Epidermal melanocyte (primary cell): ENCODE results near the gene CUTC.
A peak's percentile ranks its signal among the peaks of the same experiment; 100 is the strongest.

ENCODE experiments used
- DNase-seq: peaks from one replicate; pipeline ENCODE4 v3.0.0; 2011; ENCODE audit warnings: low spot score; ENCODE audit not compliant: insufficient read length

Gene CUTC

DNA sequence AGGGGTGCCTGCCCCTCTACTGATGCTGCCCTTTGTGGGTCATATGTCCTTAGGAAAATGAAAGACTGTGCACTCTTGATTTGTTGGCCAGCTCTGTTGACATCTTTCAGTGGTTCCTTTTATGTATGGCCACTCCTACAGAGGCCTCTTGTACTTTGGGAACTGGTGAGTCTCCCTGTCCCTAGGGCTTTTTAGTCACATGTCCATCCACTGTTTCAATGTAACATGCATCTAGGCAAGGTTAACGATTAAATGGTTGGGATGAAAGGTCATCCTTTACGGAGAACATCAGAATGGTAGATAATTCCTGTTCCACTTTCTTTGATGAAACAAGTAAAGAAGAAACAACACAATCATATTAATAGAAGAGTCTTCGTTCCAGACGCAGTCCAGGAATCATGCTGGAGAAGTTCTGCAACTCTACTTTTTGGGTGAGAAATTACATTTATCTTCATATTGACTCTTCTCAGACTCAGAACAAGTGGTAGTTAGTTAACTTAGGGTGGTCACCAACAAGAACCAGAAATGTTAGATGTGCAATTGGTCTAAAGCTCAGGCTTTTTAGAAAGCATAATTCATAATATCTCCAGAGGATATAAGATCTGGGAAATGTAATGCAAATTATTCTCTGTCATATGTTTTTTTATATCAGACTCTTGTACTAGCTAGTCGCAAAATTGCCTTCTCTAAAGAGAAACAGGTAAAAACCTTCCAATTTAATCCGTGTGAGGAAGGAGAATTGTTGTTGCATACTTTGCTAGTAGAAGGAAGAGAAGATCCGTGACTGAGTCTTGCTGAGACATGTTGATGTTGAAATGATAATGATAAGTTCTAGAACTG is 50.6 kb downstream of the CUTC start, which contains the start of gene ABCC2:
Gene ABCC2, plus strand, starts transcription at position 194 of the 840 bp plus-strand sequence. Its CDS starts 205 bp downstream, at position 399.
- peak; percentile 24 for DNase-seq

DNA sequence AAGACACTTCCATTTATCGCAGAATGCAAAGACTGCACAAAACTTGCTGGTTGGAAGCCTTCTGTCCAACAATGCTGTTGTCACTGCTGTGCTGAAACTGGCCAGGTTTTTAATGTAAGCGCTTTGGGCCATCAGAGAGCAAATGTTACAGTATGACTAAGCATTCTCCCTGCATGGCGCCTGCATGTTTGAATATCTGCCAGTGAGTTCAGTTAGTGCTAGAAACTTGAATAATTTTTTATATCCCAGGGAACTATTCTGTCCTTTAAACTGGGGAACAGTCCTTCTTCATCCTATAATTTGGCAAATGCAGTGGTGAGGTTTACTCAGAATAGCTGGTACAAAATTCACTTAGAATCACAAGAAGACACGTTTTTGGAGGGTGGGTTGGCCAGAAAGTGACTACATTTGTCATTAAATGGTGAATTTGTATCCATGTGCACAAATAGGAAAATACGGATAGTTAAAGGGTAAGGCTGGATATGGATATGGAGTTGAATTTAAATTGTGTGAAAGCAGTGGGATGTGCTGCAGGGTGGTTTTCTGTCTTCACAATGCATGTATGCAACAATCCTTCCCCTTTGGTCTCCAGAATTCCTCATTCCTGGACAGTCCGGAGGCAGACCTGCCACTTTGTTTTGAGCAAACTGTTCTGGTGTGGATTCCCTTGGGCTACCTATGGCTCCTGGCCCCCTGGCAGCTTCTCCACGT is 52.1 kb downstream of the CUTC start:
- no peak for DNase-seq

DNA sequence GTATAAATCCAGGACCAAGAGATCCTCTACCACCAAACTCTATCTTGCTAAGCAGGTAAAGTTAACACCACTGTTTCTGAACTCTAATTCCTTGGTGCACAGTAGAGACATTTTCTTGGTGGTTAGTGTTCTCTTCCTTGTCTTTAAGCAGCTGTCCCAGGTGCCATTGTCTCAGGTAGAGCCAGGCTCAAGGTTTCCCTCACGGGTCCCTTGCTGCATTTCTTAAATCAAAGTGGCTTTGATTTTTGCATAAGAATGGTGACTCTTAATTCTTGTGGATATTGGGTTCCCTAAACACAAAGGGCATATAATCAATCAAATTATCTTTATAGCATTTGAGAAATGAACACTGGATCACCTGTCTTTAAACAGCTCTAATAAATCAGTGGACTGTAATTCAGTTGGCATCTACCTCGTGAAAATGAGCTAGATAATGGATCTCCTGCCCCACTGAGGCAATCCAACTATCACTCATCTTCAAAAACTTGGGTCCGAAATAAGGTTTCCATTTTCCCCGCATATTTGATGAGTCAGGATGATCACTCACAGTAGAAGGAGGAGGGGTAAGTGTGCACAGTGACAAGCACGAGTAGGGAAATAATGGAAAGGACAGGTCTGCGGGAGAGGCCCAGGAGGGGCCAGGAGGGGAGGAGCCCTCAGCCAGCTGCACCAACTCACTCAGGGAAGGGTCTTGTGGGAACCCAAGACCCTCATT is 52.9 kb downstream of the CUTC start:
- no peak for DNase-seq

DNA sequence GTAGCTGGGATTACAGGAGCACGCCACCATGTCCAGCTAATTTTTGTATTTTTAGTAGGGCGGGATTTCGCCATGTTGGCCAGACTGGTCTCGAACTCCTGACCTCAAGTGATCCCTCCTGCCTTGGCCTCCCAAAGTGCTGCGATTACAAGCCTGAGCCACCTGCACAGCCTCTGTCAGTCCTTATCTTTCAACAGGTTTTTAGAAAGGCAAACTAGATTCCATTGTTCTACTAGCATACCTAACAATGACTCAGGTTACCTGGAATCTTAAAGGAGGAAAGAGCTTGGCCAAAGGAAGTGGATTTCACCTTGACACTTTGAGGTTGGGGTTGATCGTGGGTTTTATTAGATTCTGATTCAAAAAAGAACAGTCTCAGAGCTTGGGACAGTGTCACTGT is 53.6 kb downstream of the CUTC start:
- no peak for DNase-seq

DNA sequence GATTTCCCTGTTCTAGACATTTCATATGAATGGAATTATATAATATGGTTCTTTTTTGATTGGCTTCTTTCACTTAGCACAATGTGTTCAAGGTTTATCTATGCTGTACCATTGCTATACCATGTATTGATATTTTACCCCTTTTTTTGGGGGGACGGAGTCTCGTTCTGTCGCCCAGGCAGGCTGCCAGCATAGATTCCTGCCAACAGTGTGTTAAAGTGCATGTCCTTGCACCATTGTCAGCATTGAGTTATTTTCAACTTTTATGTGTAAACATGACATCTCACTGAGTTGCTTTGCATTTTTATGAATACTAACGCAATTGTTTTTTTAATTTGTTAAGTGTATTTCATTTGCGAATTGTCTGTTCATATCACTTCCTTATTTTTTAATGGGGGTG is 55.3 kb downstream of the CUTC start:
- no peak for DNase-seq

DNA sequence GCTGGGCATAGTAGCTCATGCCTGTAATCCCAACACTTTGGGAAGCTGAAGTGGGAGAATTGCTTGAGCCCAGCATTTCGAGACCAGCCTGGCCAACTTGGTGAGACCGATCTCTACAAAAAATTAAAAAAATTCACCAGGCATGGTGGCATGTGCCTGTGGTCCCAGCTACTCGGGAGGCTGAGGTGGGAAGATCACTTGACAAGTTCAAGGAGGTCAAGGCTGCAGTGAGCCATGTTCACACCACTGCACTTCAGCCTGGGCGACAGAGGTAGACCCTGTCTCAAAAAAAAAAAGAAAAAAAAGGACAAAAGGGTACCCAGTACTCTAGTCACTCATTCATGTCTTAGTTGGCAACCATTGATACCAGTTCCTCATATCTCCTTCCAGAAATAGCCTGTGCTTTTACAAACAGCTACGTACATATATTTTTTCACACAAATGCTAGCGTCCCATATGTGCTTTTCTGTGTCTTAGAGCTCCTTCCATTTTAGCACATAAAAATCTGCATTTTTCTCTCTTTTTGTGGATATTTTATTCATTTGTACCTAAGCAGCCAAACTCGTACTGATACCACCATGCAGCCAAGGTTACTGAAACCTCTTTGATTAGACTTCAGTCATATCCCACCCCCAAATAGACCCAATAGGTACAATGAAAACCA is 55.9 kb downstream of the CUTC start:
- DNase-seq = no peak

DNA sequence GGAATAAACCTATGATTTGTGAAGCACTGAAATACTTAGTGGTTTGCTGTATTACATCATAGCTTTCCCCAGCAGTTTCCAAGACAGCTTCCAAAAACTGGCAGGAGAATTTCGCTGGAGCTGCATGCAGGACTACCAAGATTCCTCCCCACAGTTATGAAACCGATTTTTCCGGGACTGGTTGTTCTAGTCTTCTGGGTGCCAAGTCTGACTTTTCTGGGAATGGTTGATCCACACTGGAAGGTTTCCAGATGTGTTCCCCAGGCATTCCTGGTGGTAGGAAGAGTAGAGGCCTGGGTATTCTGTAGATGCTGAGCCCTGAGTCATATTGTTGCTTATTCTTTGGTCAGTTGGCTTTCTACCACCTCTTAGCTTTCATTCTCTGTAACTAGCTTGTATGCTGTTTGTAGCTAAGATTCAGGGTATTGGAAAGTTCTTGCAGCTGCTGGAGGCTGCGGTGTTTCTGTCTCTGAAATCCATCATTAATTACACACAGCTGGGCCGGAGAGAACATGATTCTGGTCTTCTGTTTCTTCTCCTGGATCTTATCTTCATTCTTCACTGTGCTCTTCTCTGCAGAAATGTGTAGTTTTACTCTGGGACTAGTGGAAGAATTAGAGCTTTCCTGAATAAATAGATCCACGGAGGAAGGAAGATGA is 56.7 kb downstream of the CUTC start:
- peak; percentile 25 for DNase-seq

DNA sequence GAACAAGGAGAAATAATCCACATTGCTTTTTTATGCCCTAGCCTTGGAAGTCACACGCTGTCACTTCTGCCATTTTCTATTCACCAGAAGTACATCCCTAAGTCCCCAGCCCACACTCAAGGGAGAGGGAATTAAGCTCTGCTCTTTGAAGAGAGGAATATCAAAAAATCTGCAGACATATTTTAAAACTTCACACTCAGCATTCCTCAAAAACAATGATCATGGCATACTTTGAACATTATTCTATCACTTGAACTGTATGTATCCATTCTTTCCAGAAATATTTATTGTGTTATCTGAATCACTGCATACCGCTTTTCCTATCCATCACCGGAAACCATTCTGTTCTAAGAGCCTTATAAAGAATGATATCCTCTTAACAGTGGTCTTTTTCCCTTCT is 59.8 kb downstream of the CUTC start:
- DNase-seq = no peak

DNA sequence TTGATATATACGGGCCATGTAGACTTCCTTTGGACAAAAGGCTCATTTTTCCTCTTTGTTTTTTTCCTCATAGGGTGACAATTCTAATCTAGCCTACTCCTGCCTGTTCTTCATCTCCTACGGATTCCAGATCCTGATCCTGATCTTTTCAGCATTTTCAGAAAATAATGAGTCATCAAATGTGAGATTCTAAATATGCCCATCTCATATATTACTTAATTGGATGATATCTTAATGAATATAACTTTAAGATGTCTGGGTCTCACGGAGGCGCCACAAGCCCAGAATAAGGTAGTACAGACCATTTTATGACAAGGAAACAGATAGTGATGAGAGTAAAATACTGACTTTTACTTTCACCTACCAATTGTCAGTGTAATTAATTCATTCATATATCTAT is 61.8 kb downstream of the CUTC start:
- DNase-seq = no peak

DNA sequence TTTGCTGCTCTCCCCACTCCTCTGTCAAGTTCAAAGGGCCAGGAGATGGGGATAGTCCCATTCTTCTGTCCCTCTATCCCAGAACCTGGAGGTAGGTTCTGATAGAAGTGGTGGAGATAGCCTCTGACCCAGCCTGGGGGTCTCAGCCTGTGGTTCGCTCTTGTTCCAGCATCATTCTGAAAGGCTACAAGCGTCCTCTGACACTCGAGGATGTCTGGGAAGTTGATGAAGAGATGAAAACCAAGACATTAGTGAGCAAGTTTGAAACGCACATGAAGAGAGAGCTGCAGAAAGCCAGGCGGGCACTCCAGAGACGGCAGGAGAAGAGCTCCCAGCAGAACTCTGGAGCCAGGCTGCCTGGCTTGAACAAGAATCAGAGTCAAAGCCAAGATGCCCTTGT is 64.9 kb downstream of the CUTC start:
- DNase-seq = no peak

DNA sequence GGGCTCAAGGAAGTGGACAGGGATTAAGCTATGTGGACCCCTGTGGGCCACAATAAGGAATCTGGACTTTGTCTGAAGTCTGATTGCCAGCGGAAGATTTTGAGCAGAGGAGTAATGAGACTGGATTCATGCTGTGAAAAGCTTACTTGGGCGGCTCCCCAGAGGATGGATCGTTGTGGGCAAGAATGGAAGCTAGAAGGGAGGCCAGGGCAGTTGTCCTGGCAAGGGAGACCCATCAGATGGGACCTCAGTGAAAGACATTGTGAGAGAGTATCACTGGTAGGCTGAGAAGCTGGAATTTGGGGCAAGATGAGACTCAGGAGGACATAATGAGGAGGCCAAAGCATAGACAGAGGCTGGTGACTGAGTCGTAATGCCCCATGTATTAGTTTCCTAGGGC is 66.0 kb downstream of the CUTC start:
- DNase-seq = no peak

DNA sequence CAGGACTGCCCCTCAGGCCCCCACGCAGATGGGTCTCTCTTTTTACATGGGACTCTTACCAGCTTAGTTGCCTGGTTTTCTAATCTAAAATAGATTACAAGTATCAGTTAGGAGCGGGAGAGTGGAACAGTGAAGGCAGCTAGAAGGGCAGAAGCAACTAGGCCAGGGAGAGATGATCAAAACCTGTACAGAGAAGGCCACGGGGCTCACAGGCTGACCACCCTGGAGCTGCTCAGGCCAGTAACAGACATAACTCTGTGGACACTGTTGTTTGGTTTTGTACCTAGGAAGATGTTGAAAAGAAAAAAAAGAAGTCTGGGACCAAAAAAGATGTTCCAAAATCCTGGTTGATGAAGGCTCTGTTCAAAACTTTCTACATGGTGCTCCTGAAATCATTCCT is 66.9 kb downstream of the CUTC start:
- no peak for DNase-seq

DNA sequence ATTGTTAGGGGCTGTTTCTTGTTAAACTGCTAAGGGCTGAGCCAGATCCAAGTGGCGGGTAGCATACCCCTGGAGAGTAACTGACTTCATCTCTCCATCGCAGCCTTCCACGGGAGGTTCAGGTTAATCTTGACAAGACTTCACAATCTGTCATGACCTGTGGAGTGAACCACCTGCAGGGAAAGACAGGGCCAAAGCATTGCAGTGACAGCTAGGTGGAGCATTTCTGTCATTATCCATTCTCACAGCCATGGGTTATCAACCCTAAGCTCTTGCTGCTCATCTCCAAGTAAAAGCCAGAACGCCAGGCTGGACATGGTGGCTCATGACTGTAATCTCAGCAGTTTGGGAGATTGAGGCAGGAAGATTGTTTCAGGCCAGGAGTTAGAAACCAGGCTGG is 67.6 kb downstream of the CUTC start:
- no peak for DNase-seq

DNA sequence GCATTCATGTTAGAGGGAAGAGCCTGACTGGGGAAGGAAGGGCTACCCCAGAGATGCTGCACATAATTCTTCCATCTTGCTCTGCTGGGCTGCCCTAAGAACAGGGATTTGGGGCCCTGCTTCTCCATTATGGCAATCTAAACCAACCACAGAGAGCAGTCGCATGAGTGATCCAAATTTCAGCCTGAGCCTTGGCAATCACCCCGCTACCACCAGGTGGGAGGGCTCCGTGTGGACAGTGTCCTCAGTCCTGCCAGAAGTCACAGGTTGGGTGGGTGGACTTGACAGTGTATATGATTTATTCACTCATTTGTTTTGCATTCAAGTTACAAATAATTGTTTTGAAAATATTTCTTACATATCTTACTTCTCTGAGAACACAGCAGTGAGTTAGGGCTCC is 72.4 kb downstream of the CUTC start:
- DNase-seq = no peak

DNA sequence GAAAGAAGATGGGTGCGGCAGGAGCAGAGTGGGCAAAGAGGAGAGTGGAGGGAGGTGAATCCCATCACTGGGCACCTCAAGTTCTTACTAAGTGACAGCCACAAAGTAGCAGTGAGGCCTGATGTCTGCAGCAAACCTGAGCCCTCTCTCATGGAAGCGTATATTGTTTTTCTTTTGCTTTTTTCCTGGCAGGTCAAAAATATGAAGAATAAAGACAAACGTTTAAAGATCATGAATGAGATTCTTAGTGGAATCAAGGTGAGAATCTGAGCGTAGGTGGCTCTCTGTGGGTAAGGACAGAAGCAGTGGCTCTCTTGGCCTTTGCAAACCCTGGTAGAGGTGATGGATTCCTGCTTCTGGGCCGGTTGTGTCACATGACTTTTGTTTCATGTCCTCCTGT is 73.2 kb downstream of the CUTC start:
- DNase-seq = no peak
